GM20000 (cell line): ENCODE measurements around the gene TECPR1.
A peak's percentile ranks its signal among the peaks of the same experiment; 100 is the strongest.

Source experiments
- DNase-seq: peaks from one replicate; pipeline ENCODE4 v3.0.0; 2012; ENCODE audit warnings: low spot score
- TF ChIP-seq, protein P1 (sequence below): IDR thresholded peaks from 2 replicates; pipeline ENCODE4 v1.5.1; 2012; ENCODE audit warnings: mild to moderate bottlenecking, control low read depth; ENCODE audit errors: extremely low read depth, missing control alignments

The TECPR1 gene

DNA sequence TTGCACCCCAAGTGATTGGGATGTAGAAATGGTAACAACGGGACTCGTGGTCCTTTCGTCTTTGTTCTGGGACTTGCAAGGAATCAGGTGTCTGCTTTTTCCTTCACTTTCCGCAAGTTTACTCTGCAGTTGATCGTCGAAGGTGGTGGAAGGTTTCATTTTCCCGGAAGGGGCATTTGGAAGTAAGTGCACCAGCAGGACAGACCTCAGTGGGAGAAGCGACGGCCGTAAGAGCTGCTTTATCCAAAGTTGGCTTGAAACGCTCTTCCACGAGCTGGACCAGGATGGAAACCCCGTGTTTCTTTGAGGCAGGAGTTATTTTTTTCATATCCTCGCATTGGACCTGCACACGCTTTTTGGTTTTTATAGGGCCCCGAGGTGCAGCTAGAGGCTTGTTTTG, 30.7 kb upstream of the TECPR1 start:
- TF ChIP-seq, protein P1, sequence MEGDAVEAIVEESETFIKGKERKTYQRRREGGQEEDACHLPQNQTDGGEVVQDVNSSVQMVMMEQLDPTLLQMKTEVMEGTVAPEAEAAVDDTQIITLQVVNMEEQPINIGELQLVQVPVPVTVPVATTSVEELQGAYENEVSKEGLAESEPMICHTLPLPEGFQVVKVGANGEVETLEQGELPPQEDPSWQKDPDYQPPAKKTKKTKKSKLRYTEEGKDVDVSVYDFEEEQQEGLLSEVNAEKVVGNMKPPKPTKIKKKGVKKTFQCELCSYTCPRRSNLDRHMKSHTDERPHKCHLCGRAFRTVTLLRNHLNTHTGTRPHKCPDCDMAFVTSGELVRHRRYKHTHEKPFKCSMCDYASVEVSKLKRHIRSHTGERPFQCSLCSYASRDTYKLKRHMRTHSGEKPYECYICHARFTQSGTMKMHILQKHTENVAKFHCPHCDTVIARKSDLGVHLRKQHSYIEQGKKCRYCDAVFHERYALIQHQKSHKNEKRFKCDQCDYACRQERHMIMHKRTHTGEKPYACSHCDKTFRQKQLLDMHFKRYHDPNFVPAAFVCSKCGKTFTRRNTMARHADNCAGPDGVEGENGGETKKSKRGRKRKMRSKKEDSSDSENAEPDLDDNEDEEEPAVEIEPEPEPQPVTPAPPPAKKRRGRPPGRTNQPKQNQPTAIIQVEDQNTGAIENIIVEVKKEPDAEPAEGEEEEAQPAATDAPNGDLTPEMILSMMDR, result no peak
- DNase-seq, result no peak

DNA sequence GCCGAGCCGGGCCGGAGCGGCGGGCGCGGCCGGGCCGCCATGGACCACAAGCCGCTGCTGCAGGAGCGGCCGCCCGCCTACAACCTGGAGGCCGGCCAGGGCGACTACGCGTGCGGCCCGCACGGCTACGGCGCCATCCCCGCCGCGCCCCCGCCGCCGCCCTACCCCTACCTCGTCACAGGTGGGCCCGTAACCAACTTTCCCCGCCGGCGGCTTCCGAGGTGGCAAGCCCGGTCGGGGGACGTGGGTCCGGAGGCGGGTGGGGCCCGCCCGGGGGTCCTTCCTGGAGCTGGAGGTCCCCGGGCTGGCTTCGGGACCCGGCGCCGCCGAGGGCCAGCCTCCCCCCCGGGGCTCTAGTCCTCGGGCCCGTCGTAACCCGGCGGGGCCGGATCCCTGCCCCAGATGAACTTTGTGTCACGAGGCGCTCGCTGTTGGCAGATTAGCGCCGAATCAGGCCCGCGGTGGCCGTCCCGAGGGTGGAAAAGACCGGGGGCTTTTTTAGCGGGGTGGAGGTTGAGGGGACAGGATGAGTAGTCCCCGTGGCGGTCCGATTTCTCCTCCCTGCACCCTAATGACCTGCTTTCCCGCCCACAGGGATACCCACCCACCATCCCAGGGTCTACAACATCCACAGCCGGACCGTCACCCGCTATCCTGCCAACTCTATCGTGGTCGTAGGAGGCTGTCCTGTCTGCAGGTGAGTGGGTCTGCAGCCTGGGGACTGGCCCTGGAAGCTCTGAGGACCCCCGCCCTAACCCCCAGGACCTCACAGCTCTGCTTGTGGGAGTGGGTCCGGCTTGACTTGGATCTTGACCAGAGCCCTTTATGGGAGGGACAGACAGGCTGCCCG, 29.9 kb upstream of the TECPR1 start:
- peak; percentile 47 for DNase-seq
- TF ChIP-seq, protein P1, result no peak

DNA sequence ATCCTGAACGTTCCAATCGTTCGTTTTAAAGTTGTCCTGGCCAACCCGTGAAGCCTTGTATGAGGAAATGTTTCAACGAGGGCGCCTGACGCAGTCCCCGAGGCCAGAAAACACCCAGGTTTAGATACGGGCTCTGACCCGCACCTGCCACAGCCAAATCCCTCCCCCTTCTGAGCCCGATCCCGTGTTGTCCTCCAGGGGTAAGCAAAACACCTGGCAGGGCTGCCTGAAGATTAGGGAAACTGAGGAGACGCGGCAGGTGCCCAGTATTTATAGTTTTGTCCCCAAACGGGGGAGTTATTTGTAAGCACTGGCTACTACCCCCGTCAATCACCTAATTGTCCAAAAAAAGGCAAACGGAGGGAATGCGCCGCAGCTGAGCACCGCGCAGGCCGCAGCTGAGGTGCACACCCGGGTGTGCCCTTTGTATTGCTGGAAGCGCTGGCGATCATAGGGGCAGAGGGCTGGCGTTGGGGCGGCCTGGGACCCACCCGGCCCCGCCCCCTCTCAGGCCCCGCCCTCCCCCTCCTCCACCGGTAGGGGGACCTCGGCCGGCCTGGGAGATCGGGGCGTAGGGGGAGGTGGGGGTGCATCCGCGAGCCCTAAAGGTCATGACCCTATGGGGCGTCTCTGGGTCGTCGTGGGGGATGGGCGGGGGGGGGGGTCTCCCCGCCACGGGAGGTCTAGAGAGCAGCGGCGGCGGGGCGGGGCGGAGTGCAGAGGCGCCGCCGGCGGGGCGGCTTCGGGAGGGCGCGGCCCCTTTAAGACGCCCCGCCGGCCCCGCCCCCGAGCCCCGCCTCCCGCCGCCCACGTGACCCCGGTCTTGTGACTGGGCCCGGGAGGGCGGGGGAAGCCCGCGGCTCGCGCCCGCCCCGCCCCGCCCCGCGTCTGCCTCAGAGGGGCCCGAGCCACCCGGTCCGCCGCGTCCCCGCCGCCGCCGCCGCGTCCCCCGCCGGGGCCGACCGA, 29.0 kb upstream of the TECPR1 start, which contains the start of gene BRI3:
BRI3 (plus strand) TSS at position 896 of the 966 bp plus-strand sequence. CDS start 110 bp downstream, outside the sequence.
- TF ChIP-seq, protein P1, result no peak
- DNase-seq, result peak; percentile 99

DNA sequence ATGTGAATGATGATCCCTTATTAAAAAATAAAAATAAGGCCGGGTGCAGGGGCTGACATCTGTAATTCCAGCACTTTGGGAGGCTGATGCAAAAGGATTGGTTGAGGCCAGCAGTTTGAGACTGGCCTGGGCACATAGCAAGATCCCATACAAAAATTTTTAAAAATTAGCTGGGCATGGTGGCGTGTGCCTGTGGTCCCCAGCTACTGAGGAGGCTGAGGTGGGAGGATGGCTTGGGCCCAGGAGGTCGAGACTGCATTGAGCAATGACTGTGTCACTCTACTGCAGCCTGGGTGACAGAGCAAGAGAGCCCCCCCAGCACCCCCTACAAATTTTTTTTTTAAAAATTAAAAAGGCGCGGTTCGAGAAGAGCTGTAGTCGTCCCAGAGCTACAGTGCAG, 28.3 kb upstream of the TECPR1 start:
- DNase-seq, result no peak
- TF ChIP-seq, protein P1, result no peak

DNA sequence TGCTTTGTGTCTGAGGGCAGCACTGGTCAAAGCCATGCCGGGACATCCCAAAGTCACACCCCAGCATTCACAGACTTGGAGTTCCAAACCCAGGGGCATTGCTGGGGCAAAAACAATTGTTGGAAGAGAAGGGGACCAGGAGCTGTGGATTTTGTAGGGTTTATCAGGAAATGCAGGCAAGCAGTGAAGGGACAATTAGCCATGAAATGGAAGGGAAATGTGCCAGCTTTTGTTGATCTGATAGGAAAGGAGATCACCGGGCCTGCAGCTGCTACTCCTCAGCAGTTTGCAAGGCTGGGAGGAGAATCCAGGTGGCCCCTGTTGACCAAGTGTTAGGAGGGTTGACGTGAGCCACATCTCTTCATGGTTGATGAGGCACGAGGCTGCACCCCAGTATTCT, 26.9 kb upstream of the TECPR1 start:
- TF ChIP-seq, protein P1, result no peak
- DNase-seq, result no peak

DNA sequence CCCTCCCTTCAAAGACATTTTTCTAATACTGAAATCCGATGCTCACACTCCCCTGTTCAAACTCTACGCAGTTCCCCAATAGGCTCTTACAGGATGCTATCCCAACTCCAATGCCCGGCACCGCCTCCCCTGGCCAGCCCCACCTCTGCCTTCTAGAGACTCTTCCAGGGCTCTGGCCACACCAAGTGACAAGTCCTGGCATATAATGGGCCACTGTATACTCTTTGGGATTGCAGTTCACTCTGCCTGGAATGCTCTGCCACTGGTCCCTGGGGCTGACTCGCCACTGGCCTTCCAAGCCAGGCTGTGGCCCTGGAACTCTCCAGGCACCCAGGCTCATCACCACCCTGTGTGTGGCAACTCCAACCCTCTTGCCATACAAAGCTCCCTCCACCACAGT, 26.4 kb upstream of the TECPR1 start:
- TF ChIP-seq, protein P1, result no peak
- no peak for DNase-seq

DNA sequence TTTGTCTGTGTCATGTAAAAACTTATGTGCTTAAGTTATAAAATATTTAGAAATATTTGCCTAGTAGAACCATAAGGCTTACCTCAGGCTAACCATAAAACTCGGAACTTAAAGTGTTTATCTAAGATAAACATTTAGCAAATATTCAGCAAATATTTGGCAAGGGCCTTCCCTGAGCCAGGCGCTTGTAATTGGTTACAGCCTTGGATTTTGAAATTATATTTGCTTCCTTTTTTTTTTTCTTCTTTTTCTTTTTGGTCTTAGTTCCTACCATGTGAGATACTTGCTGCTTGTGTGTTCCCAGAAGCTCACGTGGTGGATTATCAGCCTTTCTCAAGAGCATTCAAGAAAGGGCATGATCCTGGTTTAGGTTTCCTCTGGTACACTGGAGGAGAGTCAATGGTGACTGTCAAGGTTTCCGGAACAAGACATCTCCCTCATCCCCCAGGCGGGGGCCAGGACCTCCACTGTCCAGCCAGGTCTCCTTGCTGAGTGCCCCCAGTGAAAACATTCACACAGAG, 24.3 kb upstream of the TECPR1 start:
- TF ChIP-seq, protein P1, result no peak
- DNase-seq, result no peak
